Measurements from ENCODE around the gene SMURF2. TPM values are rescaled to one million over a fixed set of nuclear protein-coding genes. Genes with fewer than 3 reads are reported as not detected.

Gene SMURF2
- total RNA-seq, 1 experiment from 2014 or later = 57.6 TPM

GRCh38 chr17:64564098-64564497 is 98.0 kb downstream of the SMURF2 start:
- Histone ChIP-seq H3K27me3 (ENCODE audit: insufficient read depth, low read depth) (no peaks in the 10 kb centered on the region), H3K4me3 (no peak overlapping the region), H3K9me3 (ENCODE audit: insufficient read depth, low read depth) (no peaks in the 10 kb centered on the region), H3K9me2 (ENCODE audit: insufficient read depth) (no peaks in the 10 kb centered on the region), H2AFZ (no peak overlapping the region), H3F3A (ENCODE audit: insufficient read depth, low read depth) (peaks cover 57% of the 10 kb centered on the region), H3K79me2 (ENCODE audit: low read depth) (peaks cover 19% of the 10 kb centered on the region; the same call in 1 of the 2 replicates), H3K36me3 (ENCODE audit: low read depth) (peaks cover 39% of the 10 kb centered on the region), H3K4me2 (no peak overlapping the region), H4K20me1 (ENCODE audit: insufficient read depth) (0 out of 2 replicates have a peak, but pooled peaks cover 2% of the 10 kb centered on the region), H3K27ac (no peak overlapping the region), H3K4me1 (replicated peaks; ENCODE audit: insufficient read depth) (no peaks in the 10 kb centered on the region)
- ChIA-PET POLR2A (ENCODE audit: unreplicated experiment) (no interaction called here), CTCF (no interaction called here)
- intact Hi-C loops (cut with micrococcal nuclease; ENCODE audit: unreplicated experiment) = no loop called here
- no TSS peak for BruUV-seq (replicated peaks)
- no peak for DNase-seq
- TF ChIP-seq CTCF (conservative IDR thresholded peaks at IDR 0.05) (no peak), EZH2 (IDR thresholded peaks at IDR 0.05; ENCODE audit: low read depth) (no peak)

GRCh38 chr17:64555281-64555680 is 106.8 kb downstream of the SMURF2 start:
- intact Hi-C loops (cut with micrococcal nuclease; ENCODE audit: unreplicated experiment) = no loop called here
- TF ChIP-seq EZH2 (IDR thresholded peaks at IDR 0.05; ENCODE audit: low read depth) (no peak), CTCF (conservative IDR thresholded peaks at IDR 0.05) (no peak)
- H3K9me2 ChIP-seq (ENCODE audit: insufficient read depth) = no peaks in the 10 kb centered on the region
- ChIA-PET CTCF (no interaction called here), POLR2A (ENCODE audit: unreplicated experiment) (interaction anchor here (0.6 kb wide), 1 partner anchor 27 kb away, joined by 3 read pairs; no protein-coding TSS in a partner anchor)
- no peak overlapping the region for H3K4me2 ChIP-seq
- peaks cover 48% of the 10 kb centered on the region for H3F3A ChIP-seq (ENCODE audit: insufficient read depth, low read depth)
- no peak overlapping the region for H3K4me3 ChIP-seq
- H2AFZ ChIP-seq = no peak overlapping the region
- DNase-seq = no peak
- no TSS peak for BruUV-seq (replicated peaks)
- peaks cover 52% of the 10 kb centered on the region for H3K36me3 ChIP-seq (ENCODE audit: low read depth)
- no peak overlapping the region for H3K27ac ChIP-seq
- H3K4me1 ChIP-seq (replicated peaks; ENCODE audit: insufficient read depth) = no peaks in the 10 kb centered on the region
- no peaks in the 10 kb centered on the region for H3K27me3 ChIP-seq (ENCODE audit: insufficient read depth, low read depth)
- 0 out of 2 replicates have a peak, but pooled peaks cover 10% of the 10 kb centered on the region for H4K20me1 ChIP-seq (ENCODE audit: insufficient read depth)
- H3K9me3 ChIP-seq (ENCODE audit: insufficient read depth, low read depth) = no peaks in the 10 kb centered on the region
- H3K79me2 ChIP-seq (ENCODE audit: low read depth) = no peaks in the 10 kb centered on the region

GRCh38 chr17:64554028-64554637 is 108.0 kb downstream of the SMURF2 start:
- Histone ChIP-seq H4K20me1 (ENCODE audit: insufficient read depth) (0 out of 2 replicates have a peak, but pooled peaks cover 10% of the 10 kb centered on the region), H2AFZ (no peak overlapping the region), H3K9me3 (ENCODE audit: insufficient read depth, low read depth) (no peaks in the 10 kb centered on the region), H3K4me2 (no peak overlapping the region), H3K4me1 (replicated peaks; ENCODE audit: insufficient read depth) (no peaks in the 10 kb centered on the region), H3K4me3 (no peak overlapping the region), H3K9me2 (ENCODE audit: insufficient read depth) (no peaks in the 10 kb centered on the region), H3F3A (ENCODE audit: insufficient read depth, low read depth) (peaks cover 46% of the 10 kb centered on the region), H3K36me3 (ENCODE audit: low read depth) (peaks cover 55% of the 10 kb centered on the region), H3K27ac (no peak overlapping the region), H3K79me2 (ENCODE audit: low read depth) (no peaks in the 10 kb centered on the region), H3K27me3 (ENCODE audit: insufficient read depth, low read depth) (no peaks in the 10 kb centered on the region)
- POLR2A ChIA-PET (ENCODE audit: unreplicated experiment) = interaction anchor here (0.6 kb wide), 1 partner anchor 22 kb away, joined by 8 read pairs; no protein-coding TSS in a partner anchor
- CTCF ChIA-PET = no interaction called here
- intact Hi-C loops (cut with micrococcal nuclease; ENCODE audit: unreplicated experiment) = no loop called here
- BruUV-seq (replicated peaks) = no TSS peak
- TF ChIP-seq CTCF (conservative IDR thresholded peaks at IDR 0.05) = no peak
- no peak for TF ChIP-seq EZH2 (IDR thresholded peaks at IDR 0.05; ENCODE audit: low read depth)
- DNase-seq = no peak

Measured in PC-9 (cell line).